NCI-H2107 treated with DMSO at 0.1 percent for 48 hours (cell line): ENCODE measurements around the gene PTBP3.

Source experiments
- DNase-seq: peaks from one replicate; lab custom pipeline; 2025; ENCODE audit not compliant: unreplicated experiment; lab: John Stamatoyannopoulos, UW

The PTBP3 gene

GRCh38 chr9:112170968-112171367 lies 162.5 kb downstream of the PTBP3 start:
- no peak for DNase-seq

DNA sequence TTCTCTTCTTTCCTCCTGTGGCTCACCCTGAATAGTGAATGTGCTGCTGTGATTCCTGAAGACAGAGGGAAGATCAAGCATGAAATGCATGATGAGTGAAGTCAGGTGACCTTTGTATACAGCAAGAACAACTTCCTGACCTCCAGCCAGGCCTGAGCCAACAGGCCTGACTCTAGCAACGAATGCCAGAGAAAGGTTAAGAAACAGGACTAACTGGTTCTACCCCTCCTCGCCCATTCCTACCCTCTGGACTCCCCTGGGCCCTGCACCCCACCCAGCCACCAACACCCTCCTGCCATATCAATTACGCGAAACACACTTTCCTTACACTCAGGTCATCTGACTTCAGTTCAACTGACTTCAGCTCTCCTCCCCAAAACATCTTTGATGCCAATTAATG lies 163.2 kb downstream of the PTBP3 start:
- no peak for DNase-seq

DNA sequence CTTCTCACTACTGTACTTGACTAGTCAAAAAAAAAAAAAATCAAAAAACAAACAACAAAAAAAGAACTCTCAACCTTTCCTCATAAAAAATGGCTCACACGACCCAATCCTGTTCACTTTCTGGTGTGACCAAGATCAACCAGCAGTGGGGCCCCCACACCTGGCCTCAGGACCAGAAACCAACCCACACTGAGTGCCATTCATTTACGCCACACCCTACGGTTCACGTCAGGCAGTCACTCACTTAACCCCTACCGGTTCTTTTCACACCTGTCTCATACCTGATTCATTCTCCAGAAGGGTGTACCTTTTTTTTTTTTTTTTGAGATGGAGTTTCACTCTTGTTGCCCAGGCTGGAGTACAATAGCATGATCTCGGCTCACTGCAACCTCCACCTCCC lies 164.1 kb downstream of the PTBP3 start:
- no peak for DNase-seq

GRCh38 chr9:112168197-112168596 lies 165.2 kb downstream of the PTBP3 start:
- no peak for DNase-seq
